ENCODE data around the gene TKTL1.

GRCh38 chrX:154357205-154357604, 61.6 kb downstream of the TKTL1 start:
- no peak for TF ChIP-seq CTCF (conservative IDR thresholded peaks at IDR 0.05)
- TF ChIP-seq EZH2 (IDR thresholded peaks at IDR 0.05; ENCODE audit: low read depth) = no peak

Measured in PC-9 (cell line).